Endothelial cell (in vitro differentiated cells): ENCODE results near the gene RFLNA. TPM values are rescaled to one million over a fixed set of nuclear protein-coding genes. Genes with fewer than 3 reads are reported as not detected.

ENCODE experiments used
- DNase-seq: peaks from one replicate; pipeline ENCODE4 v3.0.0; 2021; ENCODE audit warnings: low spot score
- H3K27ac Mint-ChIP-seq: one replicate; pipeline ENCODE4 v1.8.0; 2021; ENCODE audit warnings: mixed read lengths, inconsistent platforms; ENCODE audit not compliant: unreplicated experiment
- H3K27me3 Mint-ChIP-seq: one replicate; pipeline ENCODE4 v1.8.0; 2021; ENCODE audit warnings: mild to moderate bottlenecking, moderate library complexity, mixed read lengths, inconsistent platforms; ENCODE audit not compliant: unreplicated experiment
- H3K36me3 Mint-ChIP-seq: one replicate; pipeline ENCODE4 v1.8.0; 2021; ENCODE audit warnings: mild to moderate bottlenecking, low read depth, mixed read lengths, inconsistent platforms; ENCODE audit not compliant: unreplicated experiment
- H3K4me1 Mint-ChIP-seq: one replicate; pipeline ENCODE4 v1.8.0; 2021; ENCODE audit warnings: mild to moderate bottlenecking, mixed read lengths, inconsistent platforms; ENCODE audit not compliant: unreplicated experiment
- H3K4me3 Mint-ChIP-seq: one replicate; pipeline ENCODE4 v1.8.0; 2021; ENCODE audit warnings: mild to moderate bottlenecking, mixed read lengths, inconsistent platforms; ENCODE audit not compliant: unreplicated experiment
- H3K9me3 Mint-ChIP-seq: one replicate; pipeline ENCODE4 v1.8.0; 2021; ENCODE audit warnings: mixed read lengths, inconsistent platforms; ENCODE audit not compliant: unreplicated experiment
- total RNA-seq: library from RNA; stranded (reverse); fragmentation: NEBNext Ultra II Directional; extraction: Animal tissue kit (Norgen Biotek cat#: 25700); gene quantifications from one replicate; pipeline ENCODE4 v1.2.1, GENCODE V29; 2021; ENCODE audit not compliant: unreplicated experiment
- TF ChIP-seq, protein P1 (sequence below): fragments of 200-600 bp; sonication (generic); IDR thresholded peaks from one replicate; pipeline ENCODE4 v1.5.0; 2021; ENCODE audit warnings: antibody characterized with exemption; ENCODE audit not compliant: unreplicated experiment

RFLNA gene
- total RNA-seq, 1 donor from 2014 or later = 13.3 TPM

- Mint-ChIP-seq H3K9me3 (no peaks in the 10 kb centered on the region), H3K4me1 (peaks cover 12% of the 10 kb centered on the region), H3K27me3 (peaks cover 18% of the 10 kb centered on the region), H3K4me3 (no peak overlapping the region), H3K27ac (no peak overlapping the region), H3K36me3 (no peaks in the 10 kb centered on the region)
- DNase-seq = no peak
- TF ChIP-seq, protein P1, sequence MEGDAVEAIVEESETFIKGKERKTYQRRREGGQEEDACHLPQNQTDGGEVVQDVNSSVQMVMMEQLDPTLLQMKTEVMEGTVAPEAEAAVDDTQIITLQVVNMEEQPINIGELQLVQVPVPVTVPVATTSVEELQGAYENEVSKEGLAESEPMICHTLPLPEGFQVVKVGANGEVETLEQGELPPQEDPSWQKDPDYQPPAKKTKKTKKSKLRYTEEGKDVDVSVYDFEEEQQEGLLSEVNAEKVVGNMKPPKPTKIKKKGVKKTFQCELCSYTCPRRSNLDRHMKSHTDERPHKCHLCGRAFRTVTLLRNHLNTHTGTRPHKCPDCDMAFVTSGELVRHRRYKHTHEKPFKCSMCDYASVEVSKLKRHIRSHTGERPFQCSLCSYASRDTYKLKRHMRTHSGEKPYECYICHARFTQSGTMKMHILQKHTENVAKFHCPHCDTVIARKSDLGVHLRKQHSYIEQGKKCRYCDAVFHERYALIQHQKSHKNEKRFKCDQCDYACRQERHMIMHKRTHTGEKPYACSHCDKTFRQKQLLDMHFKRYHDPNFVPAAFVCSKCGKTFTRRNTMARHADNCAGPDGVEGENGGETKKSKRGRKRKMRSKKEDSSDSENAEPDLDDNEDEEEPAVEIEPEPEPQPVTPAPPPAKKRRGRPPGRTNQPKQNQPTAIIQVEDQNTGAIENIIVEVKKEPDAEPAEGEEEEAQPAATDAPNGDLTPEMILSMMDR = no peak
These were observed 30.7 kb upstream of the RFLNA start for GRCh38 chr12:124264089-124264795.

- H3K36me3 Mint-ChIP-seq = no peaks in the 10 kb centered on the region
- no peaks in the 10 kb centered on the region for H3K9me3 Mint-ChIP-seq
- H3K27ac Mint-ChIP-seq = no peak overlapping the region
- no peak overlapping the region for H3K4me3 Mint-ChIP-seq
- H3K4me1 Mint-ChIP-seq = peaks cover 10% of the 10 kb centered on the region
- TF ChIP-seq, protein P1 = no peak
- peaks cover 18% of the 10 kb centered on the region for H3K27me3 Mint-ChIP-seq
- DNase-seq = no peak
These were observed 30.0 kb upstream of the RFLNA start for GRCh38 chr12:124264879-124265278.

- TF ChIP-seq, protein P1 = no peak
- H3K27me3 Mint-ChIP-seq = peaks cover 15% of the 10 kb centered on the region
- H3K27ac Mint-ChIP-seq = no peak overlapping the region
- H3K4me1 Mint-ChIP-seq = peaks cover 13% of the 10 kb centered on the region
- no peak for DNase-seq
- H3K4me3 Mint-ChIP-seq = no peak overlapping the region
- H3K36me3 Mint-ChIP-seq = no peaks in the 10 kb centered on the region
- H3K9me3 Mint-ChIP-seq = no peaks in the 10 kb centered on the region
These were observed 27.6 kb upstream of the RFLNA start for GRCh38 chr12:124267205-124267778.

- Mint-ChIP-seq H3K4me1 (peaks cover 13% of the 10 kb centered on the region), H3K4me3 (no peak overlapping the region), H3K27me3 (peaks cover 13% of the 10 kb centered on the region), H3K9me3 (no peaks in the 10 kb centered on the region), H3K27ac (no peak overlapping the region), H3K36me3 (no peaks in the 10 kb centered on the region)
- DNase-seq = no peak
- TF ChIP-seq, protein P1 = no peak
These were observed 24.2 kb upstream of the RFLNA start for GRCh38 chr12:124270671-124271070.

DNA sequence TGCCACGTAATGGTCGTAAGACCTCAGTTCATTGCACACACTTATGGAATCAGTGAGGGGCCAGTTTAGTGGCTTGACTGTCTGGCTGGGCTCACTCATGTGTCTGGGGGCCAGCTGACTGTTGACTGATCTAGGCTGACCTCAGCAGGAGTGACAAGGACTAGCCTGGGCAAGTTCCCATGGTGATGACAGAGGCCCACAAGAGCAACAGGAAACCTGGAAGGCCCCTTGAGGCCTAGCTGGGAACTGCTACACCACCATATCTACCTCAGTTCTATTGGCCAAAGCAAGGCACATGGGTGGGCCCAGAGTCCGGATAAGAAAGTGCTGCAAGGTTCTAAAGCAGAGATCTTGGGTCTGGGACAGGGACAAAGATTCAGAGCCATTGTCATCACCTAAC lies 21.3 kb upstream of the RFLNA start:
- Mint-ChIP-seq H3K9me3 (no peaks in the 10 kb centered on the region), H3K27me3 (peaks cover 14% of the 10 kb centered on the region), H3K4me3 (no peak overlapping the region), H3K36me3 (no peaks in the 10 kb centered on the region), H3K27ac (peak overlapping the region; percentile 18), H3K4me1 (peaks cover 4% of the 10 kb centered on the region)
- peak; percentile 40 for DNase-seq
- TF ChIP-seq, protein P1 = peak; percentile 42
